A549 (cell line): ENCODE data around the gene BRD1. TPM values are rescaled to one million over a fixed set of nuclear protein-coding genes. Genes with fewer than 3 reads are reported as not detected.

ENCODE experiments used
- ATAC-seq, 2 experiments: fragments of 200-7000 bp in 1 of 2; fragments of >200 bp in 1 of 2; cut with Nextera tagmentation in 1 of 2; cut with Tn5 transposase in 1 of 2; 3 replicates each; pipeline versions ENCODE4 v1.8.0 to v1.9.1; 2018 to 2020; ENCODE audit warnings: mild to moderate bottlenecking in 1 of 2, moderate library complexity in 1 of 2
- CTCF ChIA-PET: fragments of 300-600 bp; sonication (Branson Sonifier 250); formaldehyde crosslinking; extraction: SDS; loops from one replicate; lab custom pipeline; 2021; ENCODE audit warnings: antibody characterized with exemption, inconsistent platforms; lab: Yijun Ruan, JAX
- POLR2A ChIA-PET: fragments of 350-600 bp; formaldehyde crosslinking; extraction: SDS; loops from one replicate; lab custom pipeline; 2021; ENCODE audit warnings: antibody characterized with exemption, inconsistent platforms; lab: Yijun Ruan, JAX
- DNase-seq, 2 experiments: peaks; one replicate each; pipeline versions ENCODE4 v3.0.0 to v3.0.0-alpha.2; 2011 to 2016; ENCODE audit warnings: low read depth in 1 of 2, low spot score in 1 of 2
- FAIRE-seq: peaks from 2 replicates; lab custom pipeline; 2011; peaks lifted over from hg19 to GRCh38; lab: Jason Lieb, UNC
- H3K27ac ChIP-seq, 2 experiments: fragments of >200 bp; sonication (Bioruptor Twin); formaldehyde crosslinking; 3 replicates each; pipeline ENCODE4 v1.5.1; 2016 to 2017
- H3K4me1 ChIP-seq: fragments of >200 bp; sonication (Bioruptor Twin); formaldehyde crosslinking; 3 replicates; pipeline ENCODE4 v1.6.1; 2016
- H3K4me2 ChIP-seq: fragments of >200 bp; sonication (Bioruptor Twin); formaldehyde crosslinking; 3 replicates; pipeline ENCODE4 v1.6.1; 2016
- H3K4me3 ChIP-seq: fragments of >200 bp; sonication (Bioruptor Twin); formaldehyde crosslinking; 3 replicates; pipeline ENCODE4 v1.5.1; 2016
- H3K9me3 ChIP-seq: fragments of >200 bp; sonication (Bioruptor Twin); formaldehyde crosslinking; 3 replicates; pipeline ENCODE4 v1.6.1; 2016
- CBX8 ChIP-seq: fragments of 200-600 bp; sonication (generic); IDR thresholded peaks from 2 replicates; pipeline ENCODE4 v1.6.1; 2016
- CEBPB ChIP-seq, 2 experiments: fragments of >200 bp in 1 of 2; sonication (Bioruptor Twin) in 1 of 2; formaldehyde crosslinking in 1 of 2; IDR thresholded peaks; 2 replicates each; pipeline ENCODE4 v1.6.1; 2012 to 2016
- EHMT2 ChIP-seq: fragments of 200-600 bp; sonication (generic); IDR thresholded peaks from 2 replicates; pipeline ENCODE4 v1.6.1; 2016; ENCODE audit warnings: antibody characterized with exemption, low read depth, mild to moderate bottlenecking, moderate library complexity
- ESRRA ChIP-seq: fragments of 150-350 bp; IDR thresholded peaks from 2 replicates; pipeline ENCODE4 v1.6.1; 2014; ENCODE audit warnings: mild to moderate bottlenecking, low read length, borderline replicate concordance
- FOXS1 ChIP-seq: fragments of 250-450 bp; sonication (Bioruptor Pico); IDR thresholded peaks from 2 replicates; pipeline ENCODE4 v1.5.0; 2020; ENCODE audit warnings: mild to moderate bottlenecking, moderate library complexity
- GATA3 ChIP-seq: IDR thresholded peaks from 2 replicates; pipeline ENCODE4 v1.6.1; 2012; ENCODE audit warnings: borderline replicate concordance
- HES2 ChIP-seq: fragments of >200 bp; sonication (Bioruptor Twin); formaldehyde crosslinking; IDR thresholded peaks from 2 replicates; pipeline ENCODE4 v1.6.1; 2016
- HEYL ChIP-seq: fragments of 250-450 bp; sonication (Bioruptor Pico); IDR thresholded peaks from 2 replicates; pipeline ENCODE4 v1.8.0; 2021; ENCODE audit warnings: mild to moderate bottlenecking, moderate library complexity
- HOXA7 ChIP-seq: fragments of 250-450 bp; sonication (Bioruptor Pico); IDR thresholded peaks from 2 replicates; pipeline ENCODE4 v1.5.0; 2020; ENCODE audit warnings: mild to moderate bottlenecking, moderate library complexity
- HOXB13 ChIP-seq: fragments of 250-450 bp; sonication (Bioruptor Pico); IDR thresholded peaks from 2 replicates; pipeline ENCODE4 v1.5.0; 2020; ENCODE audit warnings: low read depth, mild to moderate bottlenecking, moderate library complexity
- MAFK ChIP-seq: fragments of 450-650 bp; IDR thresholded peaks from 2 replicates; pipeline ENCODE4 v1.6.1; 2014; ENCODE audit not compliant: partially characterized antibody
- MAZ ChIP-seq: fragments of 150-350 bp; IDR thresholded peaks from 2 replicates; pipeline ENCODE4 v1.6.1; 2014; ENCODE audit warnings: antibody characterized with exemption, low read depth, low read length, borderline replicate concordance
- NFE2L2 ChIP-seq: fragments of 150-350 bp; conservative IDR thresholded peaks from 2 replicates; pipeline ENCODE4 v1.6.1; 2014; ENCODE audit warnings: low read length
- POLR2A ChIP-seq: IDR thresholded peaks from 2 replicates; pipeline ENCODE4 v1.6.1; 2012; ENCODE audit warnings: mild to moderate bottlenecking, low read length
- POLR2AphosphoS2 ChIP-seq: conservative IDR thresholded peaks from 2 replicates; pipeline ENCODE4 v1.6.1; 2012; ENCODE audit warnings: low read length, improper control_type of control experiment, inconsistent platforms
- RNF2 ChIP-seq: fragments of 200-600 bp; sonication (generic); IDR thresholded peaks from 2 replicates; pipeline ENCODE4 v1.6.1; 2016; ENCODE audit warnings: low read depth, mild to moderate bottlenecking, antibody characterized with exemption, moderate library complexity, borderline replicate concordance
- SMC3 ChIP-seq: fragments of >200 bp; sonication (Bioruptor Twin); formaldehyde crosslinking; IDR thresholded peaks from 3 replicates; pipeline ENCODE4 v1.6.1; 2018; ENCODE audit warnings: inconsistent platforms
- ZC3H11A ChIP-seq: fragments of 450-650 bp; IDR thresholded peaks from 2 replicates; pipeline ENCODE4 v1.6.1; 2014; ENCODE audit warnings: antibody characterized with exemption, mild to moderate bottlenecking
- ZFP36 ChIP-seq: fragments of 450-650 bp; IDR thresholded peaks from 2 replicates; pipeline ENCODE4 v1.6.1; 2014; ENCODE audit warnings: borderline replicate concordance; ENCODE audit not compliant: partially characterized antibody
- WGBS: methylation state at CpG from one replicate; pipeline ENCODE4 v1.1.6; 2017; ENCODE audit errors: missing lambda C conversion rate; 5-methylcytosine and 5-hydroxymethylcytosine counted together
- polyA plus RNA-seq, 4 experiments: library from polyadenylated mRNA; depleted of rRNA in 3 of 4; stranded (reverse); fragments of >200 nt; fragmentation: RNase III in 1 of 4; extraction: RNeasy Plus Mini Kit Qiagen cat#74134 plus additional on column Dnase treatment in 1 of 4; gene quantifications; 2 replicates in 3 of 4; 3 replicates in 1 of 4; pipeline ENCODE4 v1.2.3, GENCODE V29; 2011 to 2017
- TF ChIP-seq, protein P1 (sequence below): fragments of 150-350 bp; IDR thresholded peaks from 2 replicates; pipeline ENCODE4 v1.6.1; 2014; ENCODE audit warnings: low read depth, mild to moderate bottlenecking, low read length
- TF ChIP-seq, protein P2 (sequence below): fragments of 450-650 bp; IDR thresholded peaks from 2 replicates; pipeline ENCODE4 v1.6.1; 2014; ENCODE audit warnings: antibody characterized with exemption
- TF ChIP-seq, protein P3 (sequence below): fragments of >200 bp; sonication (Bioruptor Twin); formaldehyde crosslinking; IDR thresholded peaks from 3 replicates; pipeline ENCODE4 v1.5.1; 2016
- TF ChIP-seq, protein P4 (sequence below): IDR thresholded peaks from 2 replicates; pipeline ENCODE4 v1.6.1; 2012

Gene BRD1
- polyA plus RNA-seq, 2 of the 4 experiments (the other 2 are of a cell fraction), result 3.7 to 11.5 TPM

GRCh38 chr22:49858827-49859226 lies 31.2 kb upstream of the BRD1 start:
- Histone ChIP-seq H3K4me3 (no peak overlapping the region), H3K9me3 (no peaks in the 10 kb centered on the region), H3K27ac (no peak overlapping the region), H3K4me2 (no peak overlapping the region), H3K4me1 (peaks cover 12% of the 10 kb centered on the region)
- ATAC-seq, result no peak
- no peak for FAIRE-seq
- CTCF ChIA-PET, result no interaction called here
- TF ChIP-seq FOXS1 (CRISPR knock-in tag) (no peak), ZFP36 (no peak), GATA3 (no peak), HOXA7 (no peak), HES2 (no peak), RNF2 (no peak), EHMT2 (no peak), CBX8 (no peak)
- WGBS, result 91% methylated on average over 10 of the region's 14 CpGs
- no peak for DNase-seq
- POLR2A ChIA-PET, result no interaction called here

GRCh38 chr22:49856766-49857618 lies 29.3 kb upstream of the BRD1 start:
- H3K9me3 ChIP-seq, result no peaks in the 10 kb centered on the region
- ATAC-seq (no peak), DNase-seq (no peak), FAIRE-seq (no peak)
- no peak overlapping the region for H3K4me3 ChIP-seq
- CTCF ChIA-PET, result interaction anchor here (1.2 kb wide), 1 partner anchor 58 kb away, joined by 4 read pairs; no protein-coding TSS in a partner anchor
- no peak overlapping the region for H3K4me2 ChIP-seq
- peaks cover 12% of the 10 kb centered on the region for H3K4me1 ChIP-seq
- TF ChIP-seq HOXB13 (CRISPR knock-in tag), result no peak
- no peak for TF ChIP-seq NFE2L2
- TF ChIP-seq POLR2AphosphoS2, result no peak
- TF ChIP-seq, protein P1, sequence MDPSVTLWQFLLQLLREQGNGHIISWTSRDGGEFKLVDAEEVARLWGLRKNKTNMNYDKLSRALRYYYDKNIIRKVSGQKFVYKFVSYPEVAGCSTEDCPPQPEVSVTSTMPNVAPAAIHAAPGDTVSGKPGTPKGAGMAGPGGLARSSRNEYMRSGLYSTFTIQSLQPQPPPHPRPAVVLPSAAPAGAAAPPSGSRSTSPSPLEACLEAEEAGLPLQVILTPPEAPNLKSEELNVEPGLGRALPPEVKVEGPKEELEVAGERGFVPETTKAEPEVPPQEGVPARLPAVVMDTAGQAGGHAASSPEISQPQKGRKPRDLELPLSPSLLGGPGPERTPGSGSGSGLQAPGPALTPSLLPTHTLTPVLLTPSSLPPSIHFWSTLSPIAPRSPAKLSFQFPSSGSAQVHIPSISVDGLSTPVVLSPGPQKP, result no peak
- no peak for TF ChIP-seq ESRRA
- TF ChIP-seq HES2, result no peak
- TF ChIP-seq MAZ, result no peak
- TF ChIP-seq, protein P2, sequence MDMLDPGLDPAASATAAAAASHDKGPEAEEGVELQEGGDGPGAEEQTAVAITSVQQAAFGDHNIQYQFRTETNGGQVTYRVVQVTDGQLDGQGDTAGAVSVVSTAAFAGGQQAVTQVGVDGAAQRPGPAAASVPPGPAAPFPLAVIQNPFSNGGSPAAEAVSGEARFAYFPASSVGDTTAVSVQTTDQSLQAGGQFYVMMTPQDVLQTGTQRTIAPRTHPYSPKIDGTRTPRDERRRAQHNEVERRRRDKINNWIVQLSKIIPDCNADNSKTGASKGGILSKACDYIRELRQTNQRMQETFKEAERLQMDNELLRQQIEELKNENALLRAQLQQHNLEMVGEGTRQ, result no peak
- no peak for TF ChIP-seq HEYL (CRISPR knock-in tag)
- TF ChIP-seq POLR2A, result no peak
- TF ChIP-seq SMC3, result no peak
- TF ChIP-seq CEBPB (IDR thresholded peaks at IDR 0.05), result no peak
- no peak for TF ChIP-seq ZC3H11A
- TF ChIP-seq, protein P3, sequence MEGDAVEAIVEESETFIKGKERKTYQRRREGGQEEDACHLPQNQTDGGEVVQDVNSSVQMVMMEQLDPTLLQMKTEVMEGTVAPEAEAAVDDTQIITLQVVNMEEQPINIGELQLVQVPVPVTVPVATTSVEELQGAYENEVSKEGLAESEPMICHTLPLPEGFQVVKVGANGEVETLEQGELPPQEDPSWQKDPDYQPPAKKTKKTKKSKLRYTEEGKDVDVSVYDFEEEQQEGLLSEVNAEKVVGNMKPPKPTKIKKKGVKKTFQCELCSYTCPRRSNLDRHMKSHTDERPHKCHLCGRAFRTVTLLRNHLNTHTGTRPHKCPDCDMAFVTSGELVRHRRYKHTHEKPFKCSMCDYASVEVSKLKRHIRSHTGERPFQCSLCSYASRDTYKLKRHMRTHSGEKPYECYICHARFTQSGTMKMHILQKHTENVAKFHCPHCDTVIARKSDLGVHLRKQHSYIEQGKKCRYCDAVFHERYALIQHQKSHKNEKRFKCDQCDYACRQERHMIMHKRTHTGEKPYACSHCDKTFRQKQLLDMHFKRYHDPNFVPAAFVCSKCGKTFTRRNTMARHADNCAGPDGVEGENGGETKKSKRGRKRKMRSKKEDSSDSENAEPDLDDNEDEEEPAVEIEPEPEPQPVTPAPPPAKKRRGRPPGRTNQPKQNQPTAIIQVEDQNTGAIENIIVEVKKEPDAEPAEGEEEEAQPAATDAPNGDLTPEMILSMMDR, result no peak
- TF ChIP-seq MAFK, result no peak
- TF ChIP-seq, protein P4, sequence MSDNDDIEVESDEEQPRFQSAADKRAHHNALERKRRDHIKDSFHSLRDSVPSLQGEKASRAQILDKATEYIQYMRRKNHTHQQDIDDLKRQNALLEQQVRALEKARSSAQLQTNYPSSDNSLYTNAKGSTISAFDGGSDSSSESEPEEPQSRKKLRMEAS, result no peak
- POLR2A ChIA-PET, result no interaction called here
- no peak overlapping the region for H3K27ac ChIP-seq
- WGBS, result 95% methylated on average over 16 of the region's 31 CpGs
